OCI-M1 (cell line): ENCODE measurements around the gene NELL1.

Source experiments
- DNase-seq: peaks from one replicate; lab custom pipeline; 2025; lab: John Stamatoyannopoulos, UW

The NELL1 gene

DNA sequence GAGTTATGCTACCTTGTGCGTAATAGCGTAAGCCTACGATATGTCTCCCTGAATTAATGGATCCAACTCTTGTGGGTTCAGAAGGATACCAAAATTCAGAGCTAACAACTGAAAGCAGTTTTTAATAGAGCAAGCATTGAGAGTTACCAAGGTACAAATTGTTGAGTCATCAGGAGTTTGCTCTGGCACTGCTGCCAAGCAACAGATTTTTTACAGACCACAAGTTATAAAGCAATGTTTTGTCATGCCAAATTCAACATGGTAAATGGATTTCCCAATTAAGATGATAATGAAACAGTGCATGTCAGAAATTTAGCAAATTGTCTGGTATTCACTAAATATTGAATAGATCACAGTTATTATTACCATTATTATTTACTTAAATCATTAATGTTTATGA is 295.6 kb downstream of the NELL1 start:
- no peak for DNase-seq

DNA sequence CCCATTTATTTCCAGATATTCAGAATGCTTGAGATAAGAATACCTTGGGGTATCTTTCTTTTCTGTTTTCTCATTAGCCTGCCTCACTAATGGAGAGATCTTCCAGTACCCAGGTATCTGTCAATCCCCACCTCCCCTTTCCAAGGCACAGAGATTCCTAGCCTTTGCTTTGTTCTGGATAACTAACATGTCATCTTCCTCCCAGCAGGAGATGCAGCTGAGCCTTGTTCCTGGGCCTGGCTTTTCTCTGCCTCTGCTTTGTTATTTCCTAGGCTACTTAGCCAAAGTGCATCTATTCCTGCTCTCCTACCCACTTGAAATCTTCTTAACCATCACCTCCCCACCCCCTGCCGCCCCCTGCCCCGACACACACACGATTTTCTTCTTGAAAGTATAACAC is 297.1 kb downstream of the NELL1 start:
- no peak for DNase-seq

DNA sequence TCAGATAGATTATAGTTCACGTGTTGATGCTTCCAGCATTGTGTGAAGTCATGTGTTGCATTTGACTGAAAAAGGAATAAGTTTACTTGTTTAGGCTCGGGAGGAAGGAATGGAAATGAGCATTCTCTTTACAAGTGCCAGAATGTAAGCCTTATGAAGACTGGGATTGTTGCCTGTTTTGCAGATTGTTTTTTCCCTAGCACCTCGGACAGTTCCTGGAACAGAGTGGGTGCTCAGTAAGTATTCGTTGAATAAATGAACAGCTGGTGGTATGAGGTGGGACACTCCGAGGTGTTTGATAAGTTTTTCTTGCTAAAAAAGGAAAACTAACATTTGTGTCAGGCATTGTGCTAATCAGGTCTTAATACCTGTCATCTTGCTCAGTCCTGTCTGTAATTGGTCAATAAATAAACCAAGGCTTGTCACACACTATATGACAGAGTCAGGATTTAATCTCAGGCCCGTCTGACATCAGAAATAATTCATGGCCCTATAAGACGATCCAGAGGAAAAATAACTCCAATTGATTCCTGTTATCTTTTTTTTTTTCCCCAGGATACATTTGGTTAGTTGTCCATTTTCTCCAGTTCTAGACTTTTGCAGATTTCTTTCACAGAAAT is 304.7 kb downstream of the NELL1 start:
- no peak for DNase-seq

DNA sequence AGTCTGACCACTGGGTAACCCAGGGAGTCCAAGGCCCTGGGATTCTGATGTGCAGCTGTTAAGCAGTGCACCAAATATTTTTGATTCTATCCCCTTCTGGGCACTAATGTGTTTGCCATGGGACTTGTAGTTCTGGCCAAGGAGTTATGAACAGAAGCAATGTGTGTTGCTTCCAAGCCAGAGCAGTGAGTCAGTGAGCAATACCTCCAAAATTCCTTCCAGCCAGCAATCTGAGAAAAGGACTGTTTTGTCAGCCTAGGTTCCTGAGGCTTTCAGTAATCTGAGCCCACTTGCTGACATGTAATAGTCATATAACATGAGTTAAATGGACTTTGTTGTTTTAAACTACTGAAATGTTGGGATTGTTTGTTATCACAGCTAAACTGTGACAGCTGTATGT is 311.4 kb downstream of the NELL1 start:
- DNase-seq = no peak

DNA sequence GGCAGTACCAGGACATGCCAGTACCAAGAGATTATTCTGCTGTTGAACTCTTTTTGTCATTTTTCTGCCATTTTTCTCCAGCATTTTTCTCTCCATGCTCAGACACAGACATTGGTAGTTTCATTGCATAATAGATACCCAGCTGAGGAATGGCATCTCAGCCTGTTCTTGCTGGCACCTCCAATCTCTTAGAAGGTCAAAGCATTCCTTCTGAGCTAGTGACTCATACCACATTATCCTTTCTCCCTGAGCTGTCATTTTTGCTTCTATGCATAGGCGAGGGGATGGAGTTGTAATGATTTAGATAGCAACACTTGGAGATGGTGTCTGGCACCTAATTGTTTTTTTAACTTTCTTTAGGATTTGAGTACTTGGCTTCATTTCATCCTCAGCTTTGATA is 321.1 kb downstream of the NELL1 start:
- no peak for DNase-seq

DNA sequence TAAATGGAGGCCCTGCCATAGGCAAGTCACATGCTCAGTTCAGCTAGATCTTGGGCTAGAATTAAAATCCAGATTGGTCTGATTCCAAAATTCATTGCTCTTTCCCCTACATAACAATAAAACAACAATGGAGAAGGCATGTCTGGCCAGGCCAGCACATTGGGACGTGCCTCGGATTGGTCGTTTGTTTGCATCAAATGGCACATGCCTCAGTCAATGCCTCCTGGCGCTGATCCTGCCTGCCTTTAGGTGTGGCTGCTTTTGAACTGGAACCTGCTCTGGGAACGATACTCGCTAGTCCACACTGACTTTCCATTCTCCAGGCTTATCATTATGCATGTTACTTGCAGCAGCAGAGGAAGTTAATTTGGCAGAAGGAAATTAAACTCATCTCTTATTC is 322.1 kb downstream of the NELL1 start:
- no peak for DNase-seq

DNA sequence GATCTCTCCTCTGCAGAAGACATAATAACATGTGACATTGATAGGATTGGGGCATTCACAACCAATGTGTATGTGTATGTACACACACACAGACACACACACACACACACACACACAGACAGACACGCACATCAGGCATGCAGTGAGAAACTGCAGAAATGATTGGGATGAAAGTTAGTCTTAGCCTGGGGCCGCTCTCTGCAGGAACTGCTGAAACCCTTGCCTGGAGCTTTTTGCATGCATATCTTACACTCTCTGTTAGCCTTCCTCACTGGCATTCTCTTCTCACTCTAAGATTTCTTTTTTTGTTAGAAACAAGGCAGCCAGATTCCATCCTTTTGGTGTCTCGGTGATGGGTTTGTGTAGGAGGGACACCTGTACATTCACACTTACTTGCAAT is 337.9 kb downstream of the NELL1 start:
- DNase-seq = no peak

DNA sequence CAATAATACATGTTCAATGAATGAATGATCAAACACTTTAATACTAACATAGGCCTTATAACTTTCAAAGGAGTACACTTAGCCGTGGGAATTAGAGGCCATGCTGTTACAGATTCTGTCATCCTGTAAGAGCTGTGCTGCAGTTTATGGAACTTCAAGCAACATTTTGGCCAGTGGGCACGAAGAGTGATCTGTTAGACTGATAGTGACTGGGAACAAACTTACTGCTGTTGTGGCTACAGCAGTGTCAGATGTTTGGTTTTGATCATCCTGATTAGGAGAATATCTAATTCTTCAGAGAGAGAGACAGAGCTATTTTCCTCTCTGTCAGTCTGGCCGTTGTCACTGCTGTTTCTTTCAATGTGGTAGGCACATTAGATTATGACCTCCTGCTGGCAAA is 348.9 kb downstream of the NELL1 start:
- DNase-seq = no peak

DNA sequence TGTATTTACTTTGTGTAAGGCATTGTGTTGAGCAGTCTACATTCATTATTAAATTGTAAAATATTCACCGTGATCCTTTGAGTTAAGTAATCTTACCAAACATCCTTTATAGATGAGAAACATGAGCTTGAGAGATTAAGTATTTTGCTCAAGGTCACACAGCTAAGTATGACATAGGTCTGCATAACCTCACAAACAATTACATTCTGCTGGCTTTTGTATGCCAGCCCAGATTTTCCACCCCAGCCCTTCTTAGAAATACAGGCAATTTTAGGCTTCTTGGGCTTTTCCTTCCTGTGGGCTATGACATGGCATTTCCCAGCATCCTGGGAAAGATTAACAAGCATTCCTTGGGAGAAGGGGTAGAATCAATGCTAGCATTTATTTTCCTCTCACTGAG is 357.3 kb downstream of the NELL1 start:
- no peak for DNase-seq

DNA sequence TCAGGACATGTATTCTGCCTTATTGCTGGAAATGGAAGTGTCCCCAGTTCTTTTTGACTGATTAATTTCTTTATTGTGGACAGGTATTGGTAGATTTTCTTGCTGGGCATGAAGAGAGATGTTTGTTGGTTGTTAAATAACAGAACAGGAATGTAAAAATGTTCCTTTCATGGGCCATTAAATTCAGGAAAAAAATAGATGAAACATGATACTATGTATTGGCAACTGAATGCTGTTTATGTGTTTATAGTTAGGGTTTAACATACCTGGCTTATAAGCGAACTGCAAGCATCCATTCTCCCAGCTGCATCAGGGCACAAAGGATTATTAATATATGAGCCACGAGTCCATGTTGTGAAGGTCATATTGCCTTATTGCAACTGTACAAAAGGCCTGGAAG is 368.5 kb downstream of the NELL1 start:
- DNase-seq = no peak

DNA sequence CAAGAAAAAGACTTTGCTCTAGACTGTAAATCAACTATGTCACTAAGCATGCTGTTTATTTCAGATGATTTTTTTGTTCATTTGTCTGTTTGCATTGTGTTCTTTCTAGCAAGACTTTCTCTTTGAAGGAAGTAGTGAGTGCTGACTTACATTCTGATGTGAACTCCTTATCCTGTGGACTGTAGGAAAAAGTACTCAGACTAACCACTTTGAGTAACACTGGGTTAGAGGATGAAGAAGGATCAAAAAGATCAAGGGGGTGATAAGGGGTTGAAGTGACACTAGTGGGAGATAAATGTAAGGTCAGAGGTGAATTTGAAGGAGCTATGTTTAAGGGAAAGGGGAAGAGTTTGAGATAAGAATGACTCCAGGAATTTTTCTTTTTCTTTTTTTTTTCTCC is 369.4 kb downstream of the NELL1 start:
- no peak for DNase-seq

DNA sequence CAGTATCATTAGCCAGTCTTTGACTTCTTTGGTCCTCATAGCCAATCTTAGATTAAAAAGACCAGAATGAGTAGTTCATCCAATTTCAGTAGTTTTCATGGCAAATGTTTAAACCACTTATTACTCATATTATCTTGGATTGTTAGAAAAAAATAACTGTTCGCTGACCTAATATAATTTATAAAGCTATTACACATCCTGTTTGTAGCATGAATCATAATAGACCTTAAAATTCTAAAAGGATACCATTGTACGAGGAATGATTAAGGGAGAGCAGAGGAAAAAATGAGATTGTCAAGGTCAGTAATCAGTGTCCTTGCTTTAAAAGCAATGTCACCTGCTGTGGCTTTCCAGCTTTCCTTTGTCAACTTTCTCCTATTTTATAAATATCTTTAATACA is 371.2 kb downstream of the NELL1 start:
- DNase-seq = no peak

DNA sequence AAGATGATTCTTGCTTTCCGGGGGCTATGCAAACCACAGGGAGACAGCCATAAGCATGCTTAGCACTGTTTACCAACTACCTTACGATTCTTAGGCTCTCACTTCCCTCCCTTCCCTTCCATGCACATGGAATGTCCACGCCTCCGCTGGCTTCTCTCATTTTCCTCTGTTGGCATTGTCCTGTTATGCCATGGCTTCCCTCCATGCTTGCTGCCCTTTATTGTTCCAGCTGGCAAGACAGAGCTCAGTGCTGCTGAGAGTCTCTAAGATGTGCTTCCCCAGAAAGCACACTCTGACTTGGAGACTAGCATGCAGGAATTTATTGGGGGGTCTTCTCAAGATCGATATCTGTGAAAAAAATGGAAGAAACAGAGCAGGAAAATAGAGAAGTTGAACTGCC is 379.2 kb downstream of the NELL1 start:
- no peak for DNase-seq

DNA sequence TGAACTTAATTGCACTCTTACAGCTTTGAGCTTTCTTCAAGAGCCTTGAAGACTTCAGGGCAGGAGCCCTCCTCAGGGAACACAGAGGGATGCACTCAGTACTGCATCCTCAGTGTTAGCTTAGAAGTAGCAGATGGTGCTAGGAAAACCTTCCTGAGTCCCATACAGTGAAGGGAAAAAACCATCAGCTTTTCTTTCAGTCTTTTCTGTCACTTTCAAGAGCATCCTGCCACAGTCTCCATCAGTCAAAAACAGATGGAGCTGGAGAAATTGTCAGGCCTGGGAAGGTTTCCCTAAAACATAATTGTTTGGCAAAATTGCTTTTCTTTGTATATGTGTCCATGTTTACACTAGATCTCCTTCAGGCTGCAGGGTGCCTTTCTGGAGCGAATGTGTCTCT is 384.1 kb downstream of the NELL1 start:
- DNase-seq = no peak

DNA sequence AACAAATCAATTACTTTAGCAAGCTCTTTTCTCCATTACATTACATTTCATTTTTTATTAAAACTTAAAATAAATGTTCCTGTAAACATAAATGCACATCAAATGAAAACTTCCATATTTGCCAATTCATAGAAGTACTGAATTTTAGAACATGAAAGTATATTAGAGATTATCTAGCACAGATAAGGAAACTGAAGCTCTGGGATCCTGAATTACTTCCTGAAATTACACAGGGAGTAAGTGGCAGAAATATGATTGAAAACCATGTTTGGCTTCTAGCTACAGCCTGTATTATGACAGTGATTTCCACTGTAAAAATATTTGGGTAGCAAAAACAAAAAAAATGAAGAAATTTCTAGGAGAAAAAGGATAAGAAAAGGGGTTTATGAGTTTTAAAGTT is 387.3 kb downstream of the NELL1 start:
- DNase-seq = no peak

DNA sequence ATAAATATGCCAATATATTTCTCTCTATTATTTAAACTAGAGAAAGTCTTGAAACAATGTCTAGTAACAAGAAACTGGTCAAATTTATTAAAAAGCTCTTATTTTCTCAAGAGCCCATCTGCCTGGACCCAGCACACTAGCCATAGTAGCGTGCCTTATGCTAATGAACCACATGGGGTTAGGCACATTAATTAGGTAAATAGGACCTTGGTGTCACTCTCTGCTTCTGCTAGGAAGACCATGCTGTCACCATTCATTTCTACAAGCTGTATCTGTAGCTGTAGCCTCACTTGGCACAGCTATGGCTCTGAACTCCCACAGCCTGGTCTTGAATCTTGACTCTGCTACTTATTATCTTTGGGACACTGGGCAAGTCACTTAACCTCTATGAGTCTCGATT is 390.5 kb downstream of the NELL1 start:
- DNase-seq = no peak

DNA sequence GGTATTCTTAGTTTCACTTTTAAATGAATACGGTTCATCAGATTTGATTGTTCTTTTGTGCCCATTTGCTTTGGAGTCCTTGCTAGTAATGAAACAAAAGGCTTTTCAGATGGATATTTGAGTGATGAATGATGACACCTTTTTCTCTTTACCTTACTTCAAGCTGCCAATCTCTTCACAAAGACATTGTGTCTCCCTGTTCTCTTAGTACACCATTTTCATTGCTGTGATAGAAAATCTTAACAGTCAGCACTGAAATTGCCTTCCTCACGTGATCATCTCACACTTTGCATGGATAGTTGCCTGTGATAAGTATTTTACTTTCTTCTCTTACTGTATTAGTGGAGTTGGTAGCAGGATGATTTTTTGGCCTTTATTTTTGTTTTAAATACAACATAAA is 396.6 kb downstream of the NELL1 start:
- DNase-seq = peak; percentile 12

DNA sequence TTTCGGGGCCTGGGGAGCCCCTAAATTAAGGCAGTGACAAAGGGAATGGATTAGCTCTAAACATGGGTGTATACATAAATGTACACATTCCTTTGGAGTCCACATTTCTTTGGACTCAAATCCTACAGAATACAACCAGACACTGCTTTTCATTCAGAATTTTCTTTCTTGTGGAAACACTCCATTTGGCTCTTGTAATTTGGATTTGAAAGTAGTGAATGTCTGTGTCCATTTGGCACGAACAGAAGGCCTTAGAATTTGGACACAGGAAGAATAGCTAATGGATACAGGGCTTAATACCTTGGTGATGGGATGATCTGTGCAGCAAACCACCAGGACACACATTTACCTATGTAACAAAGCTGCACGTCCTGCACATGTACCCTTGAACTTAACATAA is 399.5 kb downstream of the NELL1 start:
- no peak for DNase-seq

DNA sequence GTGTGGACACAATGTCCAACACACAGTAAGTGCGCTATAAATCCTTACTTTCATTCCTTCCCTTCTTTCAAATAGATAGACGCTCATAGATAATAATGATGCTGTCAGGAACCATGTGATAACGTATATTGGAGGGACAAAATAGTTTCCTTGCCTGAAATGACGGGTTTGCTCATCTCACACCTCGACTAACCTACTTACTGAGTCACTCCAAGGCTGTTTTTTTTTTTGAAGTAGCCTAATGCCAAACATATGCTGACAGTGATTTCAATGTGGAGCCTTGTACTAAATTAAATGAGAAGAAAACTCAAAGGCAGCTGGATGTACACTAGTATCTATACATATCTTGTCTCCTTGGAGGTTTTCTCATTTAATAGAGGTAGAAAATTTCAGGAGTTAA is 400.5 kb downstream of the NELL1 start:
- no peak for DNase-seq

DNA sequence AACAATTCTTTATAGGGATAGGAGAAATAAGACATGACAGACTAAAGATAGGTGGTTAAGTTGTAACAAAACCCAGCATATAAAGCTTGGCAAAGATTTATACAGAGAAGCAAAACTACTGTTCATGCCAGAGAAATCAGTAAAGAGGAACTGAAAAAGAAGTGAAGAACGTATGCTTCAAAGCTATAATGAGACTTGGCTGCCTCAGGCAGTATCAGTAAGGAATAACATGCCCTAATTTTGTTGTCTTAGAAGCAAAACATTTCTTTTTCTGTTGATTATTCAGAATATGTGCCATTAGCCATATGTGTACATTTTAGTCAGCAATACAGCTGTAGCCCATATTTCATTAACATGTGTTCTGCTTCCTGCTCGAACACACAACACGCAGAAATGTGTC is 403.2 kb downstream of the NELL1 start:
- no peak for DNase-seq

DNA sequence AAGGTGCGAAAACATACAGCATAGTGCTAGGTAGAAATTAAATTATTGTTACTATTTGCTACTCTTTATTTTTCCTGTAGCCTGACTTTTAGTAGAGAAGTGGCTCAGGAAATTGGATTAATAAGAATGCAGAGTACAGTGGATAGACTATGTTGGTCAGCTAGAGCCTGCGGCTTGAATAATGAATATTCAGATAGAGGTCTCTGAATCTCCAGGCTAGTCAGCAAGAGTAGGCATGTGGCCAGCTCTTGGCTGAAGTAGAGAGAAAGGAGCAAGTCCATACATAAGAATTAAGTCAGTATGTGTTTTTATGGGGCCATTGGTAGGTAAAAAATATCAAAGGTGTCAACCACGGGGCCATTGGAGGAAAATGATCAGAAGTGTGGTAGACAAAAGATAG is 413.5 kb downstream of the NELL1 start:
- no peak for DNase-seq

DNA sequence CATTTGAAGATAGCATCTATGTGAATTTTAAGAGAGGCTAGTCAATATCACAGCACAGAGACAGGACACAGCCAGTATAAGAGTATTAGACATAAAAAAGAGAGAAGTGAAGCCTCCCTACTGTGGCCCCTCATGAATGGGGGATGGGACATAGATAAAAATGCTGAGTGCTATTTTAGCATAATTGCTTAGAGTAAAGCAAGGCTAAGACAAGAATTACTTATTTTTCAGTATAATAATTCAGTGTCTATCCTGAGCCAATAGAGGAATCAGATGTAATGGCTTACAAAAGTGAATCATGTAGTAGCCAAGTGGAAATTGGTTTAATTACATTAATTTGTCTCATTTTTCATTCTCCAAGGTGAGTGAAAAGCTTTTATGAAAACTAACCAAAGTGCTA is 419.5 kb downstream of the NELL1 start:
- DNase-seq = no peak

DNA sequence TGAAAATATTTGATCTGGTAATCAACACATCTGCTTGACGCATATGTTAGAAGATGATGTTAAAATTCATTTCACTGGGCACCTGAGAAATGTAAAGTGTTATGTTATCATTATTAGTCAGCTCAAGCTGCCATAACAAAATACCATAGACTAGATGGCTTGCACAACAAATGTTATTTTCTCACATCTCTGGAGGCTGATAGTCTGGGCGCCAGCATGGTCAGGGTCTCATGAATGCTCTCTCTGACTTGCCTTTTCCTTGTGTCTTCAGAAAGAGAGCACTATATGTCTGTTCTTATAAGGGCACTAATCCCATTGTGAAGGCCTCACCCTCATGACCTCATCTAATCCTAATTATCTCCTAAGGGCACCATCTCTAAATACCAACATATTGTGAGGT is 435.3 kb downstream of the NELL1 start:
- DNase-seq = no peak

DNA sequence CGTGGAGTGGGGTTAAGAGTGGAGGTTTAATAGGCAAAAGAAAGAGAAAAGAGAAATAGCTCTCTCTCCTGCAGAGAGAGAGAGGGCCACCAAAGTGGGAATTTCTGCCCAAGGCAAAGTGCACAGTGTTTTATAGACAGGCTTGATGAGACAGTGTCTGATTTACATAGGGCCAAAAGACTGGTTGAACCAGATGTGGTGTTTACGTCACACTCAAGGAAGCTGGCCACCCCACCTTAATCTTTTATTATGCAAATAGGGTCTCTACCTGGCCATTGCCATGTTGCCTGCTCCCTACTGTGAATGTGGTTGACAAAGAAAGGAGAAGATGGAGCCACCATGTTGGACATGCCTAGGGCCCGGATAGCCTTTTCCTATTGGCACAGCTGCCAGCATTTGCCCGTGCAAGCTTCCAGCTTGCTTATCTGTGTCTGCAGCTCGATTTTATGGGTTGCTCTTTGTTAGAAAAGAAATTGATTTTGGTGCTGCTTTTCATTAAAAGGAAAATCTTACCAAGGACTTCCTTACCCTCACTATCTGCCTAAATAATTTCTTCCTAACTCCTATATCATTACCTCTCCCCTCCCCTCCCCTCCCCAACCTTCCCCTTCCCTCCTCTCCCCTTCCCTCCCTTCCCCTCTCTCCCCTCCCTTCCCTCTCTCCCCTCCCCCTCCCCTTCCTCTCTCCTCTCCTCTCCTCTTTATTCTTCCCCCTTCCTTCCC is 436.0 kb downstream of the NELL1 start:
- no peak for DNase-seq
